Neural crest cell (in vitro differentiated cells): Measurements from ENCODE around the gene BUD13. TPM values are rescaled to one million over a fixed set of nuclear protein-coding genes. Genes with fewer than 3 reads are reported as not detected.

Experiments
- DNase-seq: peaks from one replicate; pipeline ENCODE4 v3.0.0; 2021; ENCODE audit warnings: low read depth, mixed read lengths, low spot score
- H3K27ac Mint-ChIP-seq: one replicate; pipeline ENCODE4 v1.8.0; 2021; ENCODE audit warnings: mild to moderate bottlenecking, mixed read lengths; ENCODE audit not compliant: unreplicated experiment
- H3K27me3 Mint-ChIP-seq: 2 replicates; pipeline ENCODE4 v1.8.0; 2021; ENCODE audit warnings: low read depth, mild to moderate bottlenecking, mixed read lengths
- H3K36me3 Mint-ChIP-seq: 2 replicates; pipeline ENCODE4 v1.8.0; 2021; ENCODE audit warnings: low read depth, mild to moderate bottlenecking, mixed read lengths
- H3K4me1 Mint-ChIP-seq: 2 replicates; pipeline ENCODE4 v1.8.0; 2021; ENCODE audit warnings: mixed read lengths
- H3K4me3 Mint-ChIP-seq: one replicate; pipeline ENCODE4 v1.8.0; 2021; ENCODE audit warnings: mild to moderate bottlenecking, mixed read lengths
- H3K9me3 Mint-ChIP-seq: 2 replicates; pipeline ENCODE4 v1.8.0; 2021; ENCODE audit warnings: mixed read lengths
- total RNA-seq: library from RNA; stranded (reverse); gene quantifications from 2 replicates; pipeline ENCODE4 v1.2.1, GENCODE V29; 2021
- TF ChIP-seq, protein P1 (sequence below): fragments of 200-600 bp; sonication (generic); conservative IDR thresholded peaks from 2 replicates; pipeline ENCODE4 v1.5.0; 2021; ENCODE audit warnings: antibody characterized with exemption, mild to moderate bottlenecking

Gene BUD13
- total RNA-seq, 1 donor from 2014 or later = 39.0 TPM

DNA sequence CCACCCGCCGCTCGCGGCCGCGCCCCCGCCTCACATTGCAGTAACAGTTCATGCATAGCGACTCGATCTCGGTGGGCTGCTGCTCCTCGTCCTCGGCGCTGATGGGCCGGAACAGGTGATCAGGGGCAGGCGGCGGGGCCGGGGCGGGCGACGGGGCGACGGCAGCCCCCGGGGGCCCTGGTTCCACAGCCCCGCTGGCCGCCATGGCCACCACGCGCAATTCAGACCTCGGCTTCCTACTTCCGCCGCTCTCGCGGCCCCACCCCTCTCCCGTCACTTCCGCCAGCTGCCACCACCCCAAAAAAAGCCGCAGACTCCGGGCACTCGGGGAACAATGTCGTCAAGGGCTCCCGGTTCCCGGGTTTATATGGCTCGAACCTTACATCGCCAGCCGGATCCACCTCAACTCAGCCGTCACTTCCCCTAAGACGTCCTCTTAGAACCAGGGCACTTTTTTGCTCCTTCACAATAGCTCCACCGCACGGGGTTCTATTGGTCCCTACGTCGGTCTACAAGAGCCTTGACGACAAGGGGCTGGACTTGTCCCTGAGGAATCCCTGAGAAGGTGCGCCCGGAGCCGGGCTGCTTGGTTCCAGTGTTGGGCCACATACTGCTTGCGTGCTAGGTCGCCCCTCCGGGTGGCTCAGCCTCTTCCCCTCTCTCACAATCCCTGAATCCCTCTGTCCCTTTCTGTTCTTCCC is 15.1 kb upstream of the BUD13 start, which contains the start of gene ZPR1:
TSS of gene ZPR1 (minus strand) at position 238 of the 701 bp plus-strand sequence. CDS start at position 205, 33 bp downstream.
- H3K36me3 Mint-ChIP-seq = peaks cover 6% of the 10 kb centered on the region
- peaks cover 7% of the 10 kb centered on the region for H3K27me3 Mint-ChIP-seq
- H3K4me1 Mint-ChIP-seq = peaks cover 28% of the 10 kb centered on the region
- H3K9me3 Mint-ChIP-seq = no peaks in the 10 kb centered on the region
- peak; percentile 60 for DNase-seq
- H3K4me3 Mint-ChIP-seq = peak within 1 kb of the TSS; percentile 100
- H3K27ac Mint-ChIP-seq = peak within 1 kb of the TSS; percentile 95
- TF ChIP-seq, protein P1, sequence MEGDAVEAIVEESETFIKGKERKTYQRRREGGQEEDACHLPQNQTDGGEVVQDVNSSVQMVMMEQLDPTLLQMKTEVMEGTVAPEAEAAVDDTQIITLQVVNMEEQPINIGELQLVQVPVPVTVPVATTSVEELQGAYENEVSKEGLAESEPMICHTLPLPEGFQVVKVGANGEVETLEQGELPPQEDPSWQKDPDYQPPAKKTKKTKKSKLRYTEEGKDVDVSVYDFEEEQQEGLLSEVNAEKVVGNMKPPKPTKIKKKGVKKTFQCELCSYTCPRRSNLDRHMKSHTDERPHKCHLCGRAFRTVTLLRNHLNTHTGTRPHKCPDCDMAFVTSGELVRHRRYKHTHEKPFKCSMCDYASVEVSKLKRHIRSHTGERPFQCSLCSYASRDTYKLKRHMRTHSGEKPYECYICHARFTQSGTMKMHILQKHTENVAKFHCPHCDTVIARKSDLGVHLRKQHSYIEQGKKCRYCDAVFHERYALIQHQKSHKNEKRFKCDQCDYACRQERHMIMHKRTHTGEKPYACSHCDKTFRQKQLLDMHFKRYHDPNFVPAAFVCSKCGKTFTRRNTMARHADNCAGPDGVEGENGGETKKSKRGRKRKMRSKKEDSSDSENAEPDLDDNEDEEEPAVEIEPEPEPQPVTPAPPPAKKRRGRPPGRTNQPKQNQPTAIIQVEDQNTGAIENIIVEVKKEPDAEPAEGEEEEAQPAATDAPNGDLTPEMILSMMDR = no peak

DNA sequence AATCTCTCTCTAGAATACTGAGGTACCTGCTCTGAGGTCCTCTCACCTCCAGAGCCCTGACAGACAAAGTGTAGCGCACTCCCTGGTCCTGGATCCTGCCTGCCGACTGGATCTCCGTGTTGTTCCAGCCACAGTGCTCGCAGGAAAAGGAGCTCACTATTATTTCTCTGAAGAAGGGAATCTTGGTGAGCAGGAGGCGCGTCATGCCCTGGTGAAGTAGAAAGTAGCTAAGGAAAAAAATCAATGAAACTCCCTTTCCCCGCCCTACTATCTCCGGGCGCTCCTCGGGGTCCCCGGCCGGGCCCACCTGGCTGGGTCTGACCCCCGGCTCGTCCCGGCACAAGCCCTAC is 14.6 kb upstream of the BUD13 start:
- TF ChIP-seq, protein P1 = no peak
- H3K4me3 Mint-ChIP-seq = peak overlapping the region; percentile 100
- H3K27me3 Mint-ChIP-seq = peaks cover 7% of the 10 kb centered on the region
- peaks cover 6% of the 10 kb centered on the region for H3K36me3 Mint-ChIP-seq
- H3K4me1 Mint-ChIP-seq = peaks cover 26% of the 10 kb centered on the region
- H3K9me3 Mint-ChIP-seq = no peaks in the 10 kb centered on the region
- H3K27ac Mint-ChIP-seq = no peak overlapping the region
- no peak for DNase-seq

DNA sequence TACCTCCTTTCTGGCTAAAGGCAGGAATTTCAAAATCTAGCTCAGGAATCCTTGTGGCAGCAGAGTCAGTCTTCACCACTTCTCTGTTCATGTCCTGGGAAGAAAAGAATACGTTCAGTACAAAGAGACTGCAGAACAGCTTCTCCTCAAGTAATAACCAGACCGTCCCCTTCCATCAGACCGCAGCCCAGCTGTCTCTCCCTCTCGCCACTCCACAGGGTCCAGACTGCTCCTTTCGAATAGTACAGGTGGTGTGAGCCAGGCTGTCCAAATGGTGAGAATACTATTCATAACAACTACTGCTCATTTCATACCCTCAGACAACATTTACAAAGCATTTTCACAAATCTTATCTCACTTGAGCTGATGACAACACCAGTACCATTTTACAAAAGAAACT is 14.2 kb upstream of the BUD13 start:
- Mint-ChIP-seq H3K27ac (no peak overlapping the region), H3K4me3 (peak overlapping the region; percentile 100), H3K4me1 (peaks cover 26% of the 10 kb centered on the region), H3K36me3 (peaks cover 9% of the 10 kb centered on the region), H3K27me3 (peaks cover 7% of the 10 kb centered on the region), H3K9me3 (no peaks in the 10 kb centered on the region)
- DNase-seq = no peak
- TF ChIP-seq, protein P1 = no peak

DNA sequence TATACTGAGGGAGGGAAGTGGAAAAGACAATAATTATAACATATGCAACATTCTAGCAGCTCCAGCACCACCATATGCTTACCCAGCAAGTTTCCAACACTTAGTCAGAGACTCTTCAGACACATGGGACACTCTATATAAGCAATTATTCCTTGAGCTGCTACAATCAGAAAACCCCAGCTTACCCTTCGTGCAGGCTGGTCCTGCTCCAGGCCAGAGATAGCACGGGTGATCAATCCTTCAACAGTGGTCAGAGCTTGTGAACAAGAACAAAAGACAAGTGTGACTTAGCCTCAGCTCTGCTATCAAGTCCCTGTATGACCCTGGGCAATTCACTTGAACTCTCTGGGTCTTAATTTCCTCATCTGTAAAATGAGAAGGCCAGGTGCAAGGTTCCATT is 13.5 kb upstream of the BUD13 start:
- Mint-ChIP-seq H3K27me3 (peaks cover 7% of the 10 kb centered on the region), H3K9me3 (no peaks in the 10 kb centered on the region), H3K4me3 (peak overlapping the region; percentile 100), H3K4me1 (peaks cover 26% of the 10 kb centered on the region), H3K27ac (no peak overlapping the region), H3K36me3 (peaks cover 11% of the 10 kb centered on the region)
- TF ChIP-seq, protein P1 = no peak
- DNase-seq = no peak

DNA sequence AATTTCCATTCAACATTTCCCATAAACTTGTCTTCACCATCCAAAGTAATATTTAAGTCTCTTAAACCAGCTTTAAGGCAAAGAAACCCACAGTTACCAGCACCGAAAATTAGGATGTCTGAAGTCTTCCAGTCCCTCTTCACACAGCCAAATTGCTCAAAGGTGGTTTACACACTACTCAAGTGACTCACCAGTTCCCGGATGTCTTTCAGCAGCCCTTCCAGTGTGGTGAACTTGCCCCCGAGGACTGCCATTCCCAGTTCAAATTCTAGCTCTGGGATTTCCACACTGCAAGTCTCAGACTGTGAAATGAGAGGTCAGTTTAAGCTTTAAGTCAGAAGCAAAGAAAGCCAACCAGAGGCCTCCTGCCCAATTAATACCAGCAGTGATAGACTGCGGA is 9.9 kb upstream of the BUD13 start:
- Mint-ChIP-seq H3K27me3 (no peaks in the 10 kb centered on the region), H3K4me3 (no peak overlapping the region), H3K36me3 (peaks cover 22% of the 10 kb centered on the region), H3K27ac (no peak overlapping the region), H3K9me3 (no peaks in the 10 kb centered on the region), H3K4me1 (peaks cover 9% of the 10 kb centered on the region)
- DNase-seq = no peak
- TF ChIP-seq, protein P1 = no peak
